ENCODE results near the gene CST4. TPM values are rescaled to one million over a fixed set of nuclear protein-coding genes. Genes with fewer than 3 reads are reported as not detected.

CST4 gene
- polyA plus RNA-seq, 1 of the 3 experiments (the other 2 are of a cell fraction), result not detected

GRCh38 chr20:23679133-23680092, 9.4 kb downstream of the CST4 start:
- DNase-seq, result no peak
- Histone ChIP-seq H3K27ac (ENCODE audit: low read depth in 2 of 2, low read length in 1 of 2) (no peak overlapping the region), H4K20me1 (ENCODE audit: insufficient read depth) (no peaks in the 10 kb centered on the region), H3F3A (replicated peaks; ENCODE audit: insufficient read depth) (no peaks in the 10 kb centered on the region), H3K36me3 (replicated peaks in 1 of 2; ENCODE audit: control insufficient read depth in 1 of 2, insufficient read depth in 2 of 2, low read length in 1 of 2) (no peaks in the 10 kb centered on the region), H3K4me1 (ENCODE audit: control insufficient read depth in 1 of 2, insufficient read depth in 2 of 2, low read depth in 1 of 2, low read length in 1 of 2) (no peaks in the 10 kb centered on the region), H3K9me2 (no peaks in the 10 kb centered on the region), H2AFZ (ENCODE audit: low read depth) (no peak overlapping the region), H3K27me3 (ENCODE audit: insufficient read depth) (no peaks in the 10 kb centered on the region; the same call in 1 of the 2 replicates), H3K4me2 (no peak overlapping the region), H3K4me3 (ENCODE audit: low read depth in 2 of 2, low read length in 1 of 2) (no peak overlapping the region), H3K79me2 (ENCODE audit: insufficient read depth) (no peaks in the 10 kb centered on the region), H3K9me3 (no peaks in the 10 kb centered on the region), H3K9ac (no peak overlapping the region)
- TF ChIP-seq MAX (IDR thresholded peaks at IDR 0.05; ENCODE audit: low read depth), result no peak
- TF ChIP-seq EP300 (IDR thresholded peaks at IDR 0.05; ENCODE audit: borderline replicate concordance in 1 of 2, low read depth in 1 of 2, low read length in 1 of 2), result no peak
- ChIA-PET POLR2A (no interaction called here), CTCF (no interaction called here)
- WGBS (ENCODE audit: low lambda C conversion rate), result 21% methylated on average over 7 of the region's 7 CpGs

- DNase-seq, result no peak
- 5% methylated on average over 1 of the region's 1 CpG for WGBS (ENCODE audit: low lambda C conversion rate)
Observed at GRCh38 chr20:23673209-23673608, 15.6 kb downstream of the CST4 start.

More at GRCh38 chr20:23673209-23673608, 15.6 kb downstream of the CST4 start:
- no peaks in the 10 kb centered on the region for H4K20me1 ChIP-seq (ENCODE audit: insufficient read depth)
- H3K4me2 ChIP-seq, result no peak overlapping the region
- POLR2A ChIA-PET, result no interaction called here
- TF ChIP-seq NFIC (IDR thresholded peaks at IDR 0.05; ENCODE audit: borderline replicate concordance) (no peak), RCOR1 (IDR thresholded peaks at IDR 0.05; ENCODE audit: low read length) (no peak), YY1 (IDR thresholded peaks at IDR 0.05; ENCODE audit: low read depth) (no peak), IRF3 (IDR thresholded peaks at IDR 0.05; ENCODE audit: low read depth, low read length) (no peak), FOXM1 (IDR thresholded peaks at IDR 0.05; ENCODE audit: low read depth) (no peak), ZBTB33 (IDR thresholded peaks at IDR 0.05; ENCODE audit: borderline replicate concordance, low read depth) (no peak), RAD21 (IDR thresholded peaks at IDR 0.05; ENCODE audit: low read length) (no peak), FOXJ3 (CRISPR knock-in tag; IDR thresholded peaks at IDR 0.05) (no peak), POLR2AphosphoS5 (IDR thresholded peaks at IDR 0.05; ENCODE audit: low read depth, low read length) (no peak), RFX5 (IDR thresholded peaks at IDR 0.05; ENCODE audit: low read length) (no peak), JUND (IDR thresholded peaks at IDR 0.05) (no peak), SIN3A (IDR thresholded peaks at IDR 0.05; ENCODE audit: borderline replicate concordance, low read depth, low read length) (no peak), PBX3 (IDR thresholded peaks at IDR 0.05) (no peak), TAF1 (IDR thresholded peaks at IDR 0.05; ENCODE audit: borderline replicate concordance, low read depth, low read length) (no peak)
- H2AFZ ChIP-seq (ENCODE audit: low read depth), result no peak overlapping the region
- H3K9me3 ChIP-seq, result no peaks in the 10 kb centered on the region
- CTCF ChIA-PET, result no interaction called here
- 0 out of 2 replicates have a peak, but pooled peaks cover 11% of the 10 kb centered on the region for H3K27me3 ChIP-seq (ENCODE audit: insufficient read depth)
- H3F3A ChIP-seq (replicated peaks; ENCODE audit: insufficient read depth), result no peaks in the 10 kb centered on the region
- H3K79me2 ChIP-seq (ENCODE audit: insufficient read depth), result no peaks in the 10 kb centered on the region
- H3K36me3 ChIP-seq (replicated peaks in 1 of 2; ENCODE audit: control insufficient read depth in 1 of 2, insufficient read depth in 2 of 2, low read length in 1 of 2), result no peaks in the 10 kb centered on the region
- no peak overlapping the region for H3K9ac ChIP-seq
- no peak overlapping the region for H3K27ac ChIP-seq (ENCODE audit: low read depth in 2 of 2, low read length in 1 of 2)
- H3K9me2 ChIP-seq, result no peaks in the 10 kb centered on the region
- no peaks in the 10 kb centered on the region for H3K4me1 ChIP-seq (ENCODE audit: control insufficient read depth in 1 of 2, insufficient read depth in 2 of 2, low read depth in 1 of 2, low read length in 1 of 2)
- H3K4me3 ChIP-seq (ENCODE audit: low read depth in 2 of 2, low read length in 1 of 2), result no peak overlapping the region

Measured in SK-N-SH (cell line).